Activated CD4-positive, alpha-beta T cell treated with anti-CD3 and anti-CD28 coated beads for 4 hours (primary cell): ENCODE data around the gene SLC1A7.

Source experiments
- DNase-seq, 2 donors: peaks; one replicate each; pipeline ENCODE4 v3.0.0-alpha.2; 2020

The SLC1A7 gene

GRCh38 chr1:53089478-53090226 lies 52.8 kb downstream of the SLC1A7 start:
- no peak for DNase-seq

- no peak for DNase-seq
Measured at GRCh38 chr1:53088616-53089300, 53.7 kb downstream of the SLC1A7 start.

- no peak for DNase-seq
Measured at GRCh38 chr1:53087332-53088285, 54.8 kb downstream of the SLC1A7 start.

GRCh38 chr1:53086491-53087070 lies 55.9 kb downstream of the SLC1A7 start:
- no peak for DNase-seq

- no peak for DNase-seq
Measured at GRCh38 chr1:53085405-53085804, 57.0 kb downstream of the SLC1A7 start.

GRCh38 chr1:53084589-53084971 lies 57.9 kb downstream of the SLC1A7 start:
- no peak for DNase-seq

GRCh38 chr1:53083636-53084588 lies 58.5 kb downstream of the SLC1A7 start:
- no peak for DNase-seq

- no peak for DNase-seq
Measured at GRCh38 chr1:53082826-53083455, 59.5 kb downstream of the SLC1A7 start.

- no peak for DNase-seq
Measured at GRCh38 chr1:53081384-53082066, 60.9 kb downstream of the SLC1A7 start.

GRCh38 chr1:53080769-53081168 lies 61.7 kb downstream of the SLC1A7 start:
- DNase-seq, result no peak

GRCh38 chr1:53080041-53080440 lies 62.4 kb downstream of the SLC1A7 start:
- DNase-seq, result no peak

GRCh38 chr1:53079251-53079650 lies 63.2 kb downstream of the SLC1A7 start:
- DNase-seq, result no peak

GRCh38 chr1:53078333-53079101 lies 63.9 kb downstream of the SLC1A7 start:
- no peak for DNase-seq

GRCh38 chr1:53077599-53077965 lies 64.9 kb downstream of the SLC1A7 start:
- DNase-seq, result no peak

GRCh38 chr1:53076721-53077598 lies 65.5 kb downstream of the SLC1A7 start:
- DNase-seq, result no peak

GRCh38 chr1:53076165-53076564 lies 66.3 kb downstream of the SLC1A7 start:
- no peak for DNase-seq

GRCh38 chr1:53075761-53076163 lies 66.7 kb downstream of the SLC1A7 start:
- no peak for DNase-seq

GRCh38 chr1:53075206-53075605 lies 67.2 kb downstream of the SLC1A7 start:
- no peak for DNase-seq
